ENCODE results near the gene TCEAL1.

DNA sequence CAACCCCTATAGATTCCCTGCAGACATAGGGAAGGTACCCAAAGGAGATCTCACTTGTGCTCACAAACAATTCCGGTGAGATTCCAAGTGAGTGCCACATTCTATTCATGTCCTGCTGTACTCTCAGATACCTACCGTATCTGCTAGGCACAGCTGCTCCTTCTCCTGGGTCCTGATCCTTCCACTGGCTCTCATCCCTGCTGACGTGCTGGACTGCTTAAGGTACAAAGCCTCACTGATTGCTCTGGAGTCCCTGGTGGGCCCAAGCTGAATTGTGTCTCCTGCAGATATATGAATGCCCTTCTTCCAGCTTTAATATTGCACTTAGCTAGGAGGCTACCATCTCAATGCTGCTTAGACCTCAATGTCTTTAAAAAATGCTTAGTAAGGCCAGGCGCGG lies 2.4 kb downstream of the TCEAL1 start:
- TF ChIP-seq, protein P1, sequence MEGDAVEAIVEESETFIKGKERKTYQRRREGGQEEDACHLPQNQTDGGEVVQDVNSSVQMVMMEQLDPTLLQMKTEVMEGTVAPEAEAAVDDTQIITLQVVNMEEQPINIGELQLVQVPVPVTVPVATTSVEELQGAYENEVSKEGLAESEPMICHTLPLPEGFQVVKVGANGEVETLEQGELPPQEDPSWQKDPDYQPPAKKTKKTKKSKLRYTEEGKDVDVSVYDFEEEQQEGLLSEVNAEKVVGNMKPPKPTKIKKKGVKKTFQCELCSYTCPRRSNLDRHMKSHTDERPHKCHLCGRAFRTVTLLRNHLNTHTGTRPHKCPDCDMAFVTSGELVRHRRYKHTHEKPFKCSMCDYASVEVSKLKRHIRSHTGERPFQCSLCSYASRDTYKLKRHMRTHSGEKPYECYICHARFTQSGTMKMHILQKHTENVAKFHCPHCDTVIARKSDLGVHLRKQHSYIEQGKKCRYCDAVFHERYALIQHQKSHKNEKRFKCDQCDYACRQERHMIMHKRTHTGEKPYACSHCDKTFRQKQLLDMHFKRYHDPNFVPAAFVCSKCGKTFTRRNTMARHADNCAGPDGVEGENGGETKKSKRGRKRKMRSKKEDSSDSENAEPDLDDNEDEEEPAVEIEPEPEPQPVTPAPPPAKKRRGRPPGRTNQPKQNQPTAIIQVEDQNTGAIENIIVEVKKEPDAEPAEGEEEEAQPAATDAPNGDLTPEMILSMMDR (conservative IDR thresholded peaks at IDR 0.05) = no peak
- no peak for TF ChIP-seq ZFX (IDR thresholded peaks at IDR 0.05)

Data from C4-2B (cell line).